Activated T-helper 1 cell treated with anti-CD3 and anti-CD28 coated beads, Interleukin-12 subunit alpha, Interleukin-12 subunit beta, Interleukin-2, Interleukin-4 antibody, amounts not matched to agents 30 ng/mL and 10 ng/mL and 1 ng/mL, durations not matched to agents 14 hours and 24 hours and 36 hours (primary cell): ENCODE results near the gene HERC2. TPM values are rescaled to one million over a fixed set of nuclear protein-coding genes. Genes with fewer than 3 reads are reported as not detected.
"Not testable (repeated sequence)": the region's sequence is repeated elsewhere in the genome, so short reads cannot be mapped to it uniquely, and the experiment has no call there.

Experiments
- DNase-seq: peaks from one replicate; pipeline ENCODE4 v3.0.0; 2021; ENCODE audit warnings: low spot score
- H3K27ac Mint-ChIP-seq: one replicate; pipeline ENCODE4 v1.8.0; 2021; ENCODE audit warnings: mild to moderate bottlenecking, mixed read lengths
- H3K27me3 Mint-ChIP-seq: one replicate; pipeline ENCODE4 v1.8.0; 2022; ENCODE audit warnings: mild to moderate bottlenecking, moderate library complexity, mixed read lengths; ENCODE audit not compliant: insufficient read depth
- H3K36me3 Mint-ChIP-seq: one replicate; pipeline ENCODE4 v1.8.0; 2021; ENCODE audit warnings: low read depth, mixed read lengths
- H3K4me1 Mint-ChIP-seq: one replicate; pipeline ENCODE4 v1.8.0; 2021; ENCODE audit warnings: low read depth, mixed read lengths
- H3K4me3 Mint-ChIP-seq: one replicate; pipeline ENCODE4 v1.8.0; 2021; ENCODE audit warnings: mild to moderate bottlenecking, moderate library complexity, mixed read lengths
- H3K9me3 Mint-ChIP-seq: one replicate; pipeline ENCODE4 v1.8.0; 2021; ENCODE audit warnings: mixed read lengths
- intact Hi-C: fragments of 100-400 bp; cut with micrococcal nuclease; formaldehyde crosslinking; loops from one replicate; pipeline ENCODE4 v1.15.1; 2024
- total RNA-seq: library from RNA; stranded (reverse); gene quantifications from 2 replicates; pipeline ENCODE4 v1.2.3, GENCODE V29; 2022

The HERC2 gene
- total RNA-seq, 1 donor from 2014 or later: 41.3 TPM

DNA sequence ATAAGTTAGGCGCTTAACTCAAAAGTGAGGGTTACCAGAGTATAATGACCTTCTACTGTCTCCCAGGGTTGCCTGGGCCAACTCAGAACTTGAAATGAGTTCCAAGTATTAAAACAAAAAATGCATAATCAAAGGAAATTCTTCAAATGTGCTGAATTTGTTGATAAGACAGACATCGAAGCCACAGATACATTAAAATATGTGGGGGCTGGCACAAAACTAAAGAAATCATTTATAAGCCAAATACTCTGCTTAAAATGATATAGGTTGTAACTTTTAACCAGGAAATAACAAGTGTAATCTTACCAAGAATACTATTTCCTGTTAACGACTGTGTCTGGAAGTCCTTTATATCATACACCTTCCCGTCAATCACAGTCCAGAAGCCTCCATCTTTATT is 83.7 kb downstream of the HERC2 start:
- H3K27me3 Mint-ChIP-seq, H3K4me3 Mint-ChIP-seq, H3K4me1 Mint-ChIP-seq, H3K9me3 Mint-ChIP-seq, intact Hi-C loops, H3K27ac Mint-ChIP-seq, DNase-seq: not testable (repeated sequence)
- H3K36me3 Mint-ChIP-seq: peaks cover 14% of the 10 kb centered on the region

DNA sequence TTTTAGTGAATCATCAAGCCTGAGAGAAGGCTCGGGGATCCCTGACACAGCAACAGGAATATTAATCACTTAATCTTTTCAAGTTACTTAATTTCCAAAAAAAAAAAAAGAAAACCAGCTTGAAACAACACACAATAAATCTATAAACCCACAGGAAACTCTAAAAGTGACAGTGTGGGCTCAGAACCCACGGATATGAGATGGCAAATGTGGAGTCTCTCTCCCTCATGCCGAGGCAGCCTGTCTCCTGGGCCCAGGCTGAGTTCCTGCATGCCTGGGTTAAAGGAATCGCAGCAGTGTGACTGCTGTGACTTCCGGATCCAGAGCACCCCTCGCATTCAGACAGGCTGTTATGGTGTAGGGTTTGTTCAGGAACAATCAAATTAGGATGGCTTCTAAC is 90.2 kb downstream of the HERC2 start:
- H3K27me3 Mint-ChIP-seq, H3K27ac Mint-ChIP-seq, DNase-seq, H3K36me3 Mint-ChIP-seq, H3K9me3 Mint-ChIP-seq, H3K4me3 Mint-ChIP-seq, H3K4me1 Mint-ChIP-seq, intact Hi-C loops: not testable (repeated sequence)

DNA sequence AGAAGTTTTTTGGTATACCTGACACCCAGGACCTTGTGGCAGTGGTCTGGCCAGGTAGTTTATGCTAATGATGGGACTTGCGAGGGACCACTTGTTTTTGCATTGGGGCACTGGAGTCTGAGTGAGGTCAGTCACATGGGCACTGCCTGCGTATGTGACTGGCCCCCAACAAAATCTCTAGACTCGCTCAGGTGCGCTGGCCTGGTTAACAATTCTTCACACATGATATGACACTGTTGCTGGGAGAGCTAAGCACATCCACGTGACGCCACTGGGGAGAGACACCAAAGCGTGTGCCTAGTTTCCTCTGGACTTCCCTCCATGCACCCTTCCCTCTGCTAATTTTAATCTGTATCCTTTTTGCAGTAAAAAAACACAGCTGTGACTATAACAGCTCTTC is 90.6 kb downstream of the HERC2 start:
- DNase-seq, H3K9me3 Mint-ChIP-seq, intact Hi-C loops, H3K4me3 Mint-ChIP-seq, H3K27ac Mint-ChIP-seq, H3K4me1 Mint-ChIP-seq, H3K36me3 Mint-ChIP-seq, H3K27me3 Mint-ChIP-seq: not testable (repeated sequence)

DNA sequence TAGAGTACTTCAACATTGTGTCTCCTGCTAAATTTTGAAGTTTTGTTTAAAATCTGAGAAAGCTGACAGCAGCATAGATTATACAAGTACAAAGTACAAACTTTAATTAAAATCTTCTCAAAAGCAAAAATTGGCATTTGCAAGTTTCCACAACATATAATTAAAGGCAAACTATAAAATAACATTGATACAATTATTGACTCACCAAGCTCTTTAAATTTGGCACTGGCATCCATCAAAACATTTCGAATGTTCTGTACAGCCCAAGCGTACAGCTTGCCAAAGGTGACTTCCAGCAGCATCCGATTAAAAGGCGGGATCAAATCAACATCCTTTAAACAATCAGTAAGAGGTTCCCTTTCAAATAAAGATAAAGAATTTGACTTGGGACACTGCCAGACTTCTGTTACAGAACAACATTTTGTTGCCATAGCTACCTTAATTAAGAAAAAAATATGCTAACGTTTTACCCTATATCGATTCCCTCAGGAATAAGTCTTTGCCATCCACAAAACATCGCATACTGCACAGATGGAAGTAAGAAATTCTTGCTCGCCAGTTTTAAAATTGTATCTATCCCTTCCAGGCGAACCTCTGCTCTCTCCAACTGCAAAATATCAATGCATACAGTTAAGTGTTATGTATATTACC is 92.9 kb downstream of the HERC2 start:
- H3K4me1 Mint-ChIP-seq, H3K36me3 Mint-ChIP-seq, H3K4me3 Mint-ChIP-seq, intact Hi-C loops, DNase-seq, H3K27ac Mint-ChIP-seq, H3K27me3 Mint-ChIP-seq, H3K9me3 Mint-ChIP-seq: not testable (repeated sequence)

DNA sequence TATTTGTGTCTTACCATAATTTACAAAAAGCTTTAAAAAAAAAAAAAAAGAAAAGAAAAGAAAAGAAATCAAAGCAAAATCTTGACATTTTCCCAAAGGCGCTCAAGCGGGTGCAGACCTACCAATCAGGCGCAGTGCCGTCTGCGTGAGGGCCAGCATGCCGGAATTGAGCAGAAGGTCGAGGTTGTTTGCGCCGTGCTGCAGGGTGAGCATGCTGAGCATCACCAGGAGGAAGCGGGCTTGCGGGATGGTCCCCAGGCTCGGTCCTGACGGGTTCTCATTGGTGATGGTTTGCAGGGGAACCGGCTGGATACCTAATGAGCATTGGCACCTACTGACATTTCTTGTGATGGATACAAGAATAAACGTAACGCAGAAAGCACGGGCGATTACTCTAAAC is 93.9 kb downstream of the HERC2 start:
- Mint-ChIP-seq H3K27me3 (no peaks in the 10 kb centered on the region), H3K4me3 (no peak overlapping the region), H3K27ac (no peak overlapping the region), H3K36me3 (peaks cover 7% of the 10 kb centered on the region), H3K4me1 (no peaks in the 10 kb centered on the region), H3K9me3 (no peaks in the 10 kb centered on the region)
- DNase-seq: no peak
- intact Hi-C loops: no loop called here

DNA sequence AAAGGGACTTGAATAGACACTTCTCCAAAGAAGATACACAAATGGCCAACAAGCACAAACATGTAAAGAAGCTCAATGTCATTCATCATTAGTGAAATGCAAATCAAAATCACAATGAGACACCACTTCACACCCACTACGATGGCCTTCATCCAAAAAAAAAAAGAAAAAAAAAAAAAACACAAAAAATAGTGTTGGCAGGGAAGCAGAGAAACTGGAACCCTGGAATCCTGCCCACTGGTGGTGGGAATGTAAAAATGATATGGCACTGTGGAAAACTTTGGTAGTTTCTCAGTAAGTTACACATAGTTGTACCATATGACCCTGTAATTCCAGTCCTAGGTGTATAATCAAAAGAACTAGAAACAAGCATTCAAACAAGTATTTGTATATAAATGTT is 94.7 kb downstream of the HERC2 start:
- not testable (repeated sequence) for H3K4me1 Mint-ChIP-seq

DNA sequence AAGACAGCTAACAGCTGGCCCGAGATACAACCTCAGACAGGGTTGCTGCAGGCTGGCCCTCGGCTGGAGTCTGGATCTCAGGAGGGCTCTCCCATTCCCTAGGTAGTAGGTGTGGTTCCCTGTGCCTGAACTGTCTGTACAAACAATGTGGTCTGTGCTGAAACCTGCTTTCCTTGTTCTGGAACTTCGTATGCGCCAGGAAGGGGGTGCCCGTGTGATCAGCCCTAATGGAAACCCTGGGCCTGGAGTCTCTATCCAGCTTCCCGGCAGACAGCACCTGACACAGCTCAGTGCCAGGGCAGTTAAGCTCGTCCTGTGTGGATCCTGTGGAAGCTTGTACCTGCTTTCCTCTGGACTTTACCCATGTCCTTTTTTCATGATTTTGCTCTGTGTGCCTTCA is 99.4 kb downstream of the HERC2 start:
- H3K27ac Mint-ChIP-seq, H3K9me3 Mint-ChIP-seq, H3K4me1 Mint-ChIP-seq, DNase-seq, intact Hi-C loops, H3K4me3 Mint-ChIP-seq, H3K27me3 Mint-ChIP-seq: not testable (repeated sequence)
- H3K36me3 Mint-ChIP-seq: peaks cover 15% of the 10 kb centered on the region

More for the DNA sequence above, 94.7 kb downstream of the HERC2 start:
- DNase-seq, H3K27me3 Mint-ChIP-seq, H3K9me3 Mint-ChIP-seq, intact Hi-C loops, H3K27ac Mint-ChIP-seq, H3K36me3 Mint-ChIP-seq, H3K4me3 Mint-ChIP-seq: not testable (repeated sequence)

DNA sequence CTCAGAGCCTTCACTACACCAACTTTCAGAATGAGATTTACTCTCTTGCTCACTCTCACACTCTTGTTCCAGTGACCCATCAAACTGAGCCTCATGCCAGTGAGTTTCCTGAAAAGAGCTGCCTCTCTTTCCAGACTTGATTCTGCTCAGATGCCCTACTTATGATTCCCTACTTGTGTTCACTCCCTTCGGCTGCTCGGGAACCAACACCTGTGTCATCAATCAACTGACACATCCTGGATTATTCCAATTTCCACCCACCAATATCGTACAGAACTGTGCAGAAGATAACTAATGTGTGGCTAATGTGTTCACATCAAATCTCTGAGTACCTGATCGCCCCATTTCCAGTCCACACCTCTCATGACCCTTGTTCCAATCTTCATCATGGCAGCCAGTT is 100.3 kb downstream of the HERC2 start:
- H3K4me1 Mint-ChIP-seq, H3K4me3 Mint-ChIP-seq, H3K9me3 Mint-ChIP-seq, H3K27me3 Mint-ChIP-seq, H3K27ac Mint-ChIP-seq, DNase-seq, intact Hi-C loops: not testable (repeated sequence)
- H3K36me3 Mint-ChIP-seq: peaks cover 15% of the 10 kb centered on the region

DNA sequence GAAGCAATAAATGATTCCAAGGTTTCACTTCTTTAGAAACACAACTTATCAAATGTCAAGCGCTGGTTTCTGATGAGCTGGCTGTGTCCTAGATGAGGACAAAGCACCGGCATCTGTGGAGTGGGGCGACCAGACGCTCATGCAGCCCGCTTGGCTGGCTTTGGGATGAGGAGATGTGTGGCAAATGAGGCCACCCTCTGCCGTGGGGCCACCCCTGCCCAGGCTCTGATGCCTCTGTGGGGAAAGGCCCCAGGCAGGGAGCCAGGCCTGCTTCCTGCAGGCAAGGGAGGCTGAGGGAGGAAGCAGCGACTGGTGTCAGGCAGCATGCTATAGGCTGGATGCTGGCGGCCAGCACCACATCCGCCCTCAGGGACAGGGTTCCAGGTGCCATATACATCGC is 102.9 kb downstream of the HERC2 start:
- no peak overlapping the region for H3K27ac Mint-ChIP-seq
- H3K4me1 Mint-ChIP-seq: no peaks in the 10 kb centered on the region
- no peak overlapping the region for H3K4me3 Mint-ChIP-seq
- no peak for DNase-seq
- intact Hi-C loops: no loop called here
- peaks cover 12% of the 10 kb centered on the region for H3K36me3 Mint-ChIP-seq
- H3K27me3 Mint-ChIP-seq: no peaks in the 10 kb centered on the region
- H3K9me3 Mint-ChIP-seq: no peaks in the 10 kb centered on the region

DNA sequence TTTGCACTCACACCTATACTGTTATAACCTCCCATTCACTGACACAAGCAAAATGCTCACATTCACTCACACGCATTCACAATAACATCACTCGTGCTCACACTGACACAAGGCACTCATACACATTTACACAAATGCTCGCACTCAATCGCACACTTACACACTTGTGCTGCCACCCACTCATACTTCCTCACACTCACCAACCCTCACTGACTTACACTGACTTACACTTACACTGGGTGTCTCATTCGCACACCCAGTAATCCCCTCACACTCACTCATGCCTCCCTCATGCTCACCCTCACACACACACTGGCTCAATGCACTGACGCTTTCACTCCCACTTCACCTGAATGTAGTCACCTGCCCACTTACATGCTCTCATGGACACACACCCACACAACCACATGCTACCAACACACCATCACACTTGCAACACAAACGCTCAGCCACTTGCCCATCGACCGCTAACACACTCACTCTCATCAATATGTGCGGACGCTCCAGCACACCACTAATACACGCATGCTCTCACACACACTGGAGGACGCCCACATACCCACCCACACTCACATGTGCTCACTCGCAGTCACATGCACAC is 104.9 kb downstream of the HERC2 start:
- H3K27me3 Mint-ChIP-seq, H3K4me3 Mint-ChIP-seq, H3K27ac Mint-ChIP-seq, H3K9me3 Mint-ChIP-seq, H3K4me1 Mint-ChIP-seq, intact Hi-C loops, DNase-seq: not testable (repeated sequence)
- peaks cover 12% of the 10 kb centered on the region for H3K36me3 Mint-ChIP-seq

DNA sequence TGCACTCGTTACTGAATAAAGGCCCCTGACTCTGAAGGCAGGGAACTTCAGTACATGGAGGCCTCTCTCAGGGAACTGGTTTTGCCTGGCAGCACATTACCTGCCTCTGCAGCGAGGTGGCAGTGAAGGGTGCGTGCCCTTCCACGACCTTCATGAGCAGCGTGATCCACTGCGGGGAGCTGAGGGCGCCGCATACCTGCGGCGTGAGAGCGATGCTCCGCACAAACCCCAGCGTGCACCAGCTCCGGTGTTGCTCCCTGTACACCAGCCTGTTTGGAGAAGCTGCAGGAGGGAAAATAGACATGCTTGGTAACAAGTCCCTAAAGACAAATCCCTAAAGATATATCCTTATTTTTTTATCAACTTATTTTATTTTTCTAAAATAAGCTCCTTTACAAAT is 106.5 kb downstream of the HERC2 start:
- peaks cover 13% of the 10 kb centered on the region for H3K36me3 Mint-ChIP-seq
- H3K4me1 Mint-ChIP-seq, H3K4me3 Mint-ChIP-seq, DNase-seq, intact Hi-C loops, H3K9me3 Mint-ChIP-seq, H3K27me3 Mint-ChIP-seq, H3K27ac Mint-ChIP-seq: not testable (repeated sequence)

DNA sequence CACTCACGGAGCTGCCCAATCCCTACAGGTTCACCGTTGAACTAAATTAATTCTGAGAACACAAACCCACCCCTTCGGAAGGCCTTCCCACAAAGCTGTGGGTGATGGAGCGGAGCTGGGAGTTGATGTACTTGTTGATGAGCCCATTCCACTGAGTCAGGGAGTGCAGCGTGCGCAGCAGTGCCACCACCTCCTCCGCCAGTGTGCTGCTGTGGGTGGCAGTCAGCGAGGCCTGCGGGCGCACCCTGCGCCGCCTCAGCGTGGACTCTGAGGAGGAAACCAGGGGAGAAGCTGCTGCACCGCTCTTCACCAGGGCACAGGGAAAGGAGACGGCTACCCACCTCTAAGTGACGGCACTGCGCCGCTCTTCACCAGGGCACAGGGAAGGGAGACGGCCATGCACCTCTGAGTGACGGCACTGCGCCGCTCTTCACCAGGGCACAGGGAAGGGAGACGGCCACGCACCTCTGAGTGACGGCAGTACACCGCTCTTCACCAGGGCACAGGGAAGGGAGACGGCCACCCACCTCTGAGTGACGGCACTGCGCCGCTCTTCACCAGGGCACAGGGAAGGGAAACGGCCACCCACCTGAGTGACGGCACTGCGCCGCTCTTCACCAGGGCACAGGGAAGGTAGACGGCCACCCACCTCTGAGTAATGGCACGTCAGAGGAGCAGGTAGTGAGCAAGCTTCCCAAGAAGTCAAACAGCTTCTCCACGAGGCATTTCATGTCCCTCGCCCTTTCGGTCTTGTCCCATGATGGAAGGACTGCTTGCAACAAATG is 107.8 kb downstream of the HERC2 start:
- H3K27me3 Mint-ChIP-seq, H3K27ac Mint-ChIP-seq, DNase-seq, H3K9me3 Mint-ChIP-seq, H3K36me3 Mint-ChIP-seq, H3K4me1 Mint-ChIP-seq, H3K4me3 Mint-ChIP-seq, intact Hi-C loops: not testable (repeated sequence)

DNA sequence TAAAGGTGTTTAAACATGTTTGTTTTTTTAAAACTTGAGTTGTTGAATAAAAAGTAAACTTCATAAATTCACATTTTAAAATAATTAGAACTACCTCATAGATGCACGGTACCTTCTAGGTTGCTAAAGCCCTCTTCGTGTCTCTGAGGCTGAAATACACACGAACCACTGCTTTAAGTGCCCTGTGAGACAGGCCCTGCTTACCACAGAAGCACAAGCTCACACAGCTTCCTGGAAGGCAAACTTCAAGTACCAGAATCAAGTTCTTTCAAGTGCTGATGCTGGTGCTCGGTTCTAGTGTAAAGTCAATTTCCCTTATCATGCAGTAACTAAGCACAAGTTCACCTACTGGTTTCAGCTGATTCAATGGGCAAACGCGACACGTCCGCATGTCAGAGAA is 108.6 kb downstream of the HERC2 start:
- H3K4me1 Mint-ChIP-seq, intact Hi-C loops, H3K9me3 Mint-ChIP-seq, H3K27ac Mint-ChIP-seq, H3K27me3 Mint-ChIP-seq, H3K36me3 Mint-ChIP-seq, DNase-seq, H3K4me3 Mint-ChIP-seq: not testable (repeated sequence)
